Loucy (cell line): Measurements from ENCODE around the gene TTC7B.

Source experiments
- H2AFZ ChIP-seq: fragments of 200-600 bp; sonication (generic); 2 replicates; pipeline ENCODE4 v1.6.0; 2016; ENCODE audit warnings: antibody characterized with exemption, mild to moderate bottlenecking, low read length, moderate library complexity
- H3F3A ChIP-seq: fragments of 200-600 bp; 2 replicates; pipeline ENCODE4 v1.6.0; 2016; ENCODE audit warnings: antibody characterized with exemption, low read depth, mild to moderate bottlenecking
- H3K27me3 ChIP-seq: fragments of 200-600 bp; sonication (generic); 2 replicates; pipeline ENCODE4 v1.6.1; 2014; ENCODE audit warnings: low read length, mild to moderate bottlenecking; ENCODE audit not compliant: insufficient read depth, poor library complexity, severe bottlenecking
- H3K36me3 ChIP-seq: fragments of 200-600 bp; sonication (generic); 2 replicates; pipeline ENCODE4 v1.6.1; 2016; ENCODE audit warnings: low read length; ENCODE audit not compliant: insufficient read depth
- H3K4me1 ChIP-seq: fragments of 200-600 bp; sonication (generic); 2 replicates; pipeline ENCODE4 v1.5.1; 2014; ENCODE audit warnings: low read length, mild to moderate bottlenecking; ENCODE audit not compliant: insufficient read depth, poor library complexity, severe bottlenecking
- H3K4me2 ChIP-seq: fragments of 200-600 bp; sonication (generic); 2 replicates; pipeline ENCODE4 v1.6.0; 2014; ENCODE audit warnings: antibody characterized with exemption, low read length, low read depth, mild to moderate bottlenecking; ENCODE audit not compliant: poor library complexity, severe bottlenecking
- H3K4me3 ChIP-seq: fragments of 200-600 bp; sonication (generic); 2 replicates; pipeline ENCODE4 v1.5.1; 2014; ENCODE audit warnings: low read length, mild to moderate bottlenecking, mixed read lengths; ENCODE audit not compliant: poor library complexity, severe bottlenecking
- H3K79me2 ChIP-seq: fragments of 200-600 bp; sonication (generic); 2 replicates; pipeline ENCODE4 v1.6.1; 2014; ENCODE audit warnings: low read length; ENCODE audit not compliant: insufficient read depth
- H3K9ac ChIP-seq: fragments of 200-600 bp; sonication (generic); 2 replicates; pipeline ENCODE4 v1.6.0; 2014; ENCODE audit warnings: mild to moderate bottlenecking, low read depth, low read length, moderate library complexity; ENCODE audit not compliant: poor library complexity, severe bottlenecking
- H3K9me2 ChIP-seq: fragments of 200-600 bp; sonication (generic); replicated peaks from 2 replicates; pipeline ENCODE4 v1.6.1; 2016; ENCODE audit warnings: low read depth, low read length, mixed read lengths
- H3K9me3 ChIP-seq: fragments of 200-600 bp; sonication (generic); 2 replicates; pipeline ENCODE4 v1.6.1; 2014; ENCODE audit warnings: mild to moderate bottlenecking, antibody characterized with exemption, low read length, low read depth; ENCODE audit not compliant: insufficient read depth
- H4K20me1 ChIP-seq: fragments of 200-600 bp; sonication (generic); 2 replicates; pipeline ENCODE4 v1.6.0; 2014; ENCODE audit warnings: antibody characterized with exemption, low read length, mild to moderate bottlenecking; ENCODE audit not compliant: insufficient read depth, poor library complexity, severe bottlenecking
- CTCF ChIP-seq: fragments of 200-600 bp; sonication (generic); conservative IDR thresholded peaks from 2 replicates; pipeline ENCODE4 v1.5.1; 2014; ENCODE audit warnings: mild to moderate bottlenecking, antibody characterized with exemption, low read length
- EZH2phosphoT487 ChIP-seq: fragments of 200-600 bp; IDR thresholded peaks from 2 replicates; pipeline ENCODE4 v1.6.1; 2018; ENCODE audit warnings: antibody characterized with exemption, mild to moderate bottlenecking, moderate library complexity, borderline replicate concordance

TTC7B gene

GRCh38 chr14:90517076-90517841, 299.0 kb downstream of the TTC7B start:
- TF ChIP-seq CTCF, result no peak
- TF ChIP-seq EZH2phosphoT487, result no peak

GRCh38 chr14:90514566-90514965, 301.7 kb downstream of the TTC7B start:
- Histone ChIP-seq H3K9ac (no peak overlapping the region), H3F3A (no peaks in the 10 kb centered on the region), H2AFZ (no peak overlapping the region), H3K9me2 (no peaks in the 10 kb centered on the region), H3K4me1 (no peaks in the 10 kb centered on the region), H3K79me2 (no peaks in the 10 kb centered on the region), H3K36me3 (no peaks in the 10 kb centered on the region), H3K9me3 (no peaks in the 10 kb centered on the region), H3K27me3 (no peaks in the 10 kb centered on the region), H3K4me3 (no peak overlapping the region), H4K20me1 (no peaks in the 10 kb centered on the region), H3K4me2 (no peak overlapping the region)
- no peak for TF ChIP-seq EZH2phosphoT487
- TF ChIP-seq CTCF, result no peak

More at GRCh38 chr14:90517076-90517841, 299.0 kb downstream of the TTC7B start:
- no peak overlapping the region for H3K4me3 ChIP-seq
- H3K27me3 ChIP-seq, result no peaks in the 10 kb centered on the region
- H3K4me2 ChIP-seq, result no peak overlapping the region
- H3K9ac ChIP-seq, result no peak overlapping the region
- no peaks in the 10 kb centered on the region for H3F3A ChIP-seq
- no peaks in the 10 kb centered on the region for H3K79me2 ChIP-seq
- no peak overlapping the region for H2AFZ ChIP-seq
- no peaks in the 10 kb centered on the region for H3K9me2 ChIP-seq
- no peaks in the 10 kb centered on the region for H3K36me3 ChIP-seq
- H3K4me1 ChIP-seq, result no peaks in the 10 kb centered on the region
- no peaks in the 10 kb centered on the region for H3K9me3 ChIP-seq
- no peaks in the 10 kb centered on the region for H4K20me1 ChIP-seq

- Histone ChIP-seq H3K4me2 (no peak overlapping the region), H3K9me2 (no peaks in the 10 kb centered on the region), H3K79me2 (no peaks in the 10 kb centered on the region), H3F3A (no peaks in the 10 kb centered on the region), H3K27me3 (no peaks in the 10 kb centered on the region), H2AFZ (no peak overlapping the region), H4K20me1 (no peaks in the 10 kb centered on the region), H3K4me3 (no peak overlapping the region), H3K36me3 (no peaks in the 10 kb centered on the region), H3K4me1 (no peaks in the 10 kb centered on the region), H3K9me3 (no peaks in the 10 kb centered on the region), H3K9ac (no peak overlapping the region)
- TF ChIP-seq EZH2phosphoT487 (no peak), CTCF (no peak)
Measured at GRCh38 chr14:90514015-90514398, 302.2 kb downstream of the TTC7B start.
